Heart right ventricle (tissue), 16 donors: ENCODE measurements around the gene ECHS1. TPM values are rescaled to one million over a fixed set of nuclear protein-coding genes. Genes with fewer than 3 reads are reported as not detected.

Experiments used
- ATAC-seq, 8 donors: fragments of 200-7000 bp; cut with Tn5 transposase; one replicate each; pipeline ENCODE4 v1.9.1; 2020; ENCODE audit warnings: mild to moderate bottlenecking in 8 of 8, moderate library complexity in 8 of 8, moderate number of reproducible peaks in 1 of 8
- DNase-seq, 2 donors: peaks; one replicate each; pipeline ENCODE4 v3.0.0-alpha.2; 2020
- H3K27ac ChIP-seq, 10 donors: fragments of 200-600 bp; sonication (generic) in 2 of 10; one replicate each; pipeline versions ENCODE4 v1.5.0 to v1.8.0; 2020 to 2022; ENCODE audit warnings: mild to moderate bottlenecking in 3 of 10
- H3K27me3 ChIP-seq, 7 donors: fragments of 200-600 bp; one replicate each; pipeline ENCODE4 v1.8.0; 2021 to 2022; ENCODE audit warnings: mild to moderate bottlenecking in 2 of 7
- H3K36me3 ChIP-seq, 9 donors: fragments of 200-600 bp; sonication (generic) in 1 of 9; one replicate each; pipeline versions ENCODE4 v1.5.0 to v1.8.0; 2020 to 2022; ENCODE audit warnings: mild to moderate bottlenecking in 2 of 9
- H3K4me1 ChIP-seq, 9 donors: fragments of 200-600 bp; sonication (generic) in 1 of 9; one replicate each; pipeline versions ENCODE4 v1.5.0 to v1.8.0; 2020 to 2022; ENCODE audit warnings: mild to moderate bottlenecking in 4 of 9
- H3K4me3 ChIP-seq, 10 donors: fragments of 200-600 bp; sonication (generic) in 2 of 10; one replicate each; pipeline versions ENCODE4 v1.5.0 to v1.8.0; 2020 to 2022; ENCODE audit warnings: mild to moderate bottlenecking in 7 of 10, moderate library complexity in 2 of 10
- H3K9me3 ChIP-seq, 11 donors: fragments of 200-600 bp in 10 of 11; sonication (generic) in 2 of 11; one replicate each; pipeline versions ENCODE4 v1.5.0 to v1.8.0; 2013 to 2022; ENCODE audit warnings: mild to moderate bottlenecking in 2 of 11, control low read depth in 1 of 11, moderate library complexity in 1 of 11
- WGBS, 2 donors: extraction: QIAGEN DNeasy Blood & Tissue Kit; methylation state at CpG; one replicate each; pipeline ENCODE4 v1.1.7; 2013; ENCODE audit warnings: inconsistent platforms in 1 of 2; 5-methylcytosine and 5-hydroxymethylcytosine counted together
- intact Hi-C, 10 donors: fragments of 100-400 bp; cut with DNase I; formaldehyde crosslinking; loops; one replicate each; pipeline versions ENCODE4 v1.11.1 to v1.14.2; 2022
- polyA plus RNA-seq, 2 donors: library from polyadenylated mRNA; stranded (reverse); fragments of 200-250 nt; gene quantifications; one replicate each; pipeline ENCODE4 v1.2.3, GENCODE V29; 2013
- total RNA-seq, 10 donors: library from RNA; stranded (reverse); fragmentation: NEBNext Ultra II Directional in 3 of 10; extraction: Animal tissue kit (Norgen Biotek cat#: 25700) in 3 of 10; gene quantifications; one replicate each; pipeline versions ENCODE4 v1.2.1 to v1.2.4, GENCODE V29; 2021 to 2023
- TF ChIP-seq, protein P1 (sequence below), 9 donors: fragments of 200-600 bp; sonication (generic) in 2 of 9; IDR thresholded peaks; one replicate each; pipeline versions ENCODE4 v1.5.0 to v1.8.0; 2021 to 2022; ENCODE audit warnings: antibody characterized with exemption in 9 of 9, mild to moderate bottlenecking in 5 of 9, moderate library complexity in 1 of 9
- donor health status: Arrhythmogenic right ventricular cardiomyopathy.
- donor health status: ischemic (EF 13 %, LVEDD 7.1; RV severe dilation, severe dysfunction).
- donor health status: healthy with polysubstance abuse.
- donor health status: DM: no; HTN: yes; CAD: no.
- donor health status: DM: no; HTN: no; CAD: no.
- donor health status: ischemic (EF 25% LVEDD 6.9; RV normal size, moderate dysfunction).
- donor health status: ischemic (EF 25% LVEDD 5.7; RV mildly dilated, moderate dysfunction).
- donor health status: healthy.
- donor health status: DM: yes; HTN: yes; CAD: no.
- donor health status: Ischemic cardiomyopathy.
- donor health status: ischemic (EF 35%, LVEDD 5.7; RV mildly dilated, moderate dysfunction).
- donor health status: nonischemic (EF 11% LVEDD 7.7; RV severe dilation, severe dysfunction).
- donor health status: DM: yes; HTN: yes; CAD: no.
- donor health status: PGD.
- donor health status: ischemic (EF 29% LVEDD 5.4; RV normal size, mild dysfunction).
- donor health status: nonischemic (EF 23%, LVEDD 6.1; RV moderate dilation, normal function).

The ECHS1 gene
- total and polyA plus RNA-seq, 12 donors = 117 to 275 (median 213) TPM

DNA sequence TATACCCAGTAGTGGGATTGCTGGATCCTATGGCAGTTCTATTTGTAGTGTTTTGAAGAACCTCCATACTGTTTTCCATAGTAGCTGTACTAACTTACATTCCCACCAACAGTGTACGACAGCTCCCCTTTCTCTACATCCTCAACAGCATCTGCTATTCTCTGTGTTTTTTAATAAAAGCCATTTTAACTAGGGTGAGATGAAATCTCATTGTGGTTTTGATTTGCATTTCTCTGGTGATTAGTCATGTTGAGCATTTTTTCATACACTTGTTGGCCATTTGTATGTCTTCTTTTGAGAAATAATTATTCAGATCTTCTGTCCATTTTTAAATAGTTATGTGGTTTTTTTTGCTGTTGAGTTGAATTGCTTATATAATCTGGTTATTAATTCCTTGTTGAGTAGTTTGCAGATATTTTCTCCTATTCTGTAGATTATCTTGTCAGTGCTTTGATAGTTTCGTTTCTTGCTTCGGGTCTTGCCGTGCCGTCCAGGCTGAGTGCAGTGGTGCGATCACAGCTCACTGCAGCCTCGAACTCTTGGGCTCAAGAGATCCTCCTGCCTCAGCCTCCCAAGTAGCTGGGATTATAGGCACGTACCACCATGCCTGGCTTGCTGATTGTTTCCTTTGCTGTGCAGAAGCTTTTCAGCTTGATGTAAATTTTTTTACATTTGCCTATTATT, 32.8 kb upstream of the ECHS1 start:
- TF ChIP-seq, protein P1, sequence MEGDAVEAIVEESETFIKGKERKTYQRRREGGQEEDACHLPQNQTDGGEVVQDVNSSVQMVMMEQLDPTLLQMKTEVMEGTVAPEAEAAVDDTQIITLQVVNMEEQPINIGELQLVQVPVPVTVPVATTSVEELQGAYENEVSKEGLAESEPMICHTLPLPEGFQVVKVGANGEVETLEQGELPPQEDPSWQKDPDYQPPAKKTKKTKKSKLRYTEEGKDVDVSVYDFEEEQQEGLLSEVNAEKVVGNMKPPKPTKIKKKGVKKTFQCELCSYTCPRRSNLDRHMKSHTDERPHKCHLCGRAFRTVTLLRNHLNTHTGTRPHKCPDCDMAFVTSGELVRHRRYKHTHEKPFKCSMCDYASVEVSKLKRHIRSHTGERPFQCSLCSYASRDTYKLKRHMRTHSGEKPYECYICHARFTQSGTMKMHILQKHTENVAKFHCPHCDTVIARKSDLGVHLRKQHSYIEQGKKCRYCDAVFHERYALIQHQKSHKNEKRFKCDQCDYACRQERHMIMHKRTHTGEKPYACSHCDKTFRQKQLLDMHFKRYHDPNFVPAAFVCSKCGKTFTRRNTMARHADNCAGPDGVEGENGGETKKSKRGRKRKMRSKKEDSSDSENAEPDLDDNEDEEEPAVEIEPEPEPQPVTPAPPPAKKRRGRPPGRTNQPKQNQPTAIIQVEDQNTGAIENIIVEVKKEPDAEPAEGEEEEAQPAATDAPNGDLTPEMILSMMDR (IDR thresholded peaks at IDR 0.05) = no peak
- H3K9me3 ChIP-seq = peaks cover 0 to 27% (median 6%) of the 10 kb centered on the region in 11 donors
- peaks cover 0 to 7% (median 0%) of the 10 kb centered on the region in 9 donors for H3K4me1 ChIP-seq
- ATAC-seq (no peak), DNase-seq (no peak)
- H3K36me3 ChIP-seq = peaks cover 0 to 98% (median 38%) of the 10 kb centered on the region in 9 donors
- H3K4me3 ChIP-seq = no peak overlapping the region
- no peak overlapping the region for H3K27ac ChIP-seq
- no peaks in the 10 kb centered on the region for H3K27me3 ChIP-seq
- intact Hi-C loops = no loop called here
- 94 to 96% methylated on average over 8 of the region's 8 CpGs for WGBS, 2 donors

DNA sequence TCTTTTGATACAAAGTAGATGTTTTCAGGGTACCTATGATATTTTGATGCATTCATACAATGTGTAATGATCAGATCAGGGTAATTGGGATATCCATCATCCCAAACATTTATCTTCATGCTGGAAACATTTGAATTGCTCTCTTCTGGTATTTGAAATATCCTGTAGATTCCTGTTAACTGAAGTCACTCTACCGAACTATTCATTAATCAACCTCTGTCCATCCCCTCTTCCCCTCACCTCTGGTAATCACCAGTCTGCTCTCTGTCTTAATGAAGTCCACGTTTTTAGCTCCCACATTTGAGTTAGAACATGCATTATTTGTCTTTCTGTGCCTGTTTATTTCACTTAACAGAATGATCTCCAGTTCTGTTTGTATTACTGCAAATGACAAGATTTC, 32.1 kb upstream of the ECHS1 start:
- TF ChIP-seq, protein P1 (IDR thresholded peaks at IDR 0.05) = no peak
- ATAC-seq = no peak
- no peaks in the 10 kb centered on the region for H3K27me3 ChIP-seq
- H3K36me3 ChIP-seq = peaks cover 0 to 96% (median 32%) of the 10 kb centered on the region in 9 donors
- intact Hi-C loops = no loop called here
- no peak for DNase-seq
- no peak overlapping the region for H3K4me3 ChIP-seq
- no peak overlapping the region for H3K27ac ChIP-seq
- peaks cover 0 to 14% (median 0%) of the 10 kb centered on the region in 9 donors for H3K4me1 ChIP-seq
- 61 to 63% methylated on average over 2 of the region's 2 CpGs for WGBS, 2 donors
- H3K9me3 ChIP-seq = peaks cover 0 to 20% (median 0%) of the 10 kb centered on the region in 11 donors

DNA sequence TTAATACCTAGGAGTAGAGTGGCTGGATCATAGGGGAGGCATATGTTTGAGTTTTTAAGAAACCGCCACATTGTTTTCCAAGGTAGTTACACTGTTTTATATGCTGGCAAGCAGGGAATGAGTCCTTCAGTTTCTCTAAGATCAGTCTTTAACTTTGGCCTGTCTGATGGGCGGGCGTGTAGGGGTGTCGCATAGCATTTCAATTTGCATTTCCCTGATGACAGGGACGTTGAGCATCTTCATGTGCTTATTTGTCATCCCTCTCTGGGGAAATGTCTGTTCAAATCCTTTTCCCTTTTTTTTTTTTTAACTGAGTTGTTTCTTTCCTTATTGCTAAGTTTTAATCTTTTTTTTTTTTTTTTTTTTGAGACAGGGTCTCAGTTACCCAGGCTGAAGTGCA, 30.6 kb upstream of the ECHS1 start:
- 92 to 93% methylated on average over 5 of the region's 5 CpGs for WGBS, 2 donors
- TF ChIP-seq, protein P1 (IDR thresholded peaks at IDR 0.05) = no peak
- Histone ChIP-seq H3K27ac (no peak overlapping the region), H3K4me1 (peaks cover 0 to 18% (median 0%) of the 10 kb centered on the region in 9 donors), H3K9me3 (peaks cover 0 to 10% (median 0%) of the 10 kb centered on the region in 11 donors), H3K27me3 (no peaks in the 10 kb centered on the region), H3K36me3 (peaks cover 0 to 98% (median 26%) of the 10 kb centered on the region in 9 donors), H3K4me3 (no peak overlapping the region)
- intact Hi-C loops = no loop called here
- ATAC-seq (no peak), DNase-seq (no peak)

DNA sequence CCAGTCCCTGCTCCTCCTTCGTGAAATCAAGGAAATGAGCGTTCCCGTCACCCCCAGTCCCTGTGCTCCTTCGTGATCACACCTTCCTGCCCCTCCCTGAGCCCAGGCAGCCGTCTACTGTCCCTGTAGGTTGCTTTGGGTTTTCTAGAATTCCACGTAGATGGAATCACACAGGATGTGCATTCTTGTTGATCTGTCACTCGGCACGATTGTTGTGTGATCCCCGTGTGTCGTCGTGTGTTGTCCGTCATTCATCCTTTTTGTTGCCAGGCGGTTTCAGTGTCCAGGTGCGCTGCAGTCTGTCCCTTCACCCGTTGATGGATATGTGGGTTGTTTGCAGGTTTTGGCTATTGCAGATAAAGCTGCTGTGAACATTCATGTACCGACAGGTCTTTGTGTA, 30.2 kb upstream of the ECHS1 start:
- peaks cover 0 to 98% (median 26%) of the 10 kb centered on the region in 9 donors for H3K36me3 ChIP-seq
- H3K4me3 ChIP-seq = no peak overlapping the region
- no peak for DNase-seq
- intact Hi-C loops = no loop called here
- ATAC-seq = no peak
- WGBS, 2 donors = 86 to 87% methylated on average over 16 of the region's 16 CpGs
- H3K9me3 ChIP-seq = peaks cover 0 to 5% (median 0%) of the 10 kb centered on the region in 11 donors
- no peak overlapping the region for H3K27ac ChIP-seq
- no peaks in the 10 kb centered on the region for H3K27me3 ChIP-seq
- TF ChIP-seq, protein P1 (IDR thresholded peaks at IDR 0.05) = no peak
- H3K4me1 ChIP-seq = peaks cover 0 to 18% (median 0%) of the 10 kb centered on the region in 9 donors
